Osteocyte (in vitro differentiated cells): ENCODE measurements around the gene RAB24. TPM values are rescaled to one million over a fixed set of nuclear protein-coding genes. Genes with fewer than 3 reads are reported as not detected.

ENCODE experiments used
- DNase-seq: peaks from one replicate; pipeline ENCODE4 v3.0.0; 2021; ENCODE audit warnings: mixed read lengths; ENCODE audit not compliant: unreplicated experiment; ENCODE audit errors: extremely low spot score
- H3K27ac Mint-ChIP-seq: one replicate; pipeline ENCODE4 v1.8.0; 2021; ENCODE audit warnings: mild to moderate bottlenecking, mixed read lengths; ENCODE audit not compliant: unreplicated experiment
- H3K27me3 Mint-ChIP-seq: one replicate; pipeline ENCODE4 v1.8.0; 2021; ENCODE audit warnings: mixed read lengths; ENCODE audit not compliant: unreplicated experiment
- H3K36me3 Mint-ChIP-seq: one replicate; pipeline ENCODE4 v1.8.0; 2021; ENCODE audit warnings: mixed read lengths; ENCODE audit not compliant: unreplicated experiment
- H3K4me1 Mint-ChIP-seq: one replicate; pipeline ENCODE4 v1.8.0; 2021; ENCODE audit warnings: mixed read lengths; ENCODE audit not compliant: unreplicated experiment
- H3K4me3 Mint-ChIP-seq: one replicate; pipeline ENCODE4 v1.8.0; 2021; ENCODE audit warnings: mild to moderate bottlenecking, moderate library complexity, mixed read lengths; ENCODE audit not compliant: unreplicated experiment
- H3K9me3 Mint-ChIP-seq: one replicate; pipeline ENCODE4 v1.8.0; 2021; ENCODE audit warnings: mixed read lengths; ENCODE audit not compliant: unreplicated experiment
- total RNA-seq: library from RNA; stranded (reverse); gene quantifications from 2 replicates; pipeline ENCODE4 v1.2.1, GENCODE V29; 2021
- TF ChIP-seq, protein P1 (sequence below): fragments of 200-600 bp; sonication (generic); IDR thresholded peaks from 2 replicates; pipeline ENCODE4 v1.5.0; 2021; ENCODE audit warnings: antibody characterized with exemption, mild to moderate bottlenecking, moderate library complexity

The RAB24 gene
- total RNA-seq, 1 donor from 2014 or later = 49.5 TPM

DNA sequence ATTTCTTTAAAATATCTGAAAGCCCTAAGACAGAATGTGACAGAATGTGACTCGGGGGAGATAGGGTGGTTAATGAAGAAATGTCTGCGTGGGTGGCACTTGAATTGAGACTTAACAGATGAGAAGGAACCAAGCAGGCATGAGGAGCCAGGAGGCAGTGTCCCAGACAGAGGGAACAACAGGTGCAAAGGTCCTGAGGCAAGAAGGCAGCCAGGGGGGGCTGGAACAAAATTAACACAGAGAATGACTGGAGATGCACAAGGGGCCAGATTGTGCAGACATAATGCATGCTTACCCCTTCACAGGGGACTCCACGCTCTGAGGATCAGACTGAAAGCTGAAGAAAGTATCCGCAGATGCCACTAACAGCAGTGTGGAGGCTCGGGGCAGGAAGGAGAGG, 46.2 kb upstream of the RAB24 start:
- H3K27ac Mint-ChIP-seq = peak overlapping the region; percentile 49
- peaks cover 3% of the 10 kb centered on the region for H3K27me3 Mint-ChIP-seq

DNA sequence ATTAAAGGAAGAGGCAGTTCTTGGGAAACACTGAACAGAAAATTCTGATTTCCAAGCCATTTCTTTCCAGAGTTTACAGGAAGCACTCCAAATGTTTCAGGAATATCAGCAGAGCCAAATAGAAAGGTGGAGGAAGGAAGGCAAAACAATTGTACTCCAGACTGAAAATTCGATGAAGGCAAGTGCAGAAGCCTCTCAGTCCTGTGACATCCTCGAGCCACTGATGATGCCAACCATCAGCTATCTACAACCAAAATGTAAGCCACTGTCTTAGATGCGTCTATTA, 45.8 kb upstream of the RAB24 start:
- DNase-seq = no peak
- peaks cover 28% of the 10 kb centered on the region for H3K4me1 Mint-ChIP-seq
- no peak overlapping the region for H3K27ac Mint-ChIP-seq
- no peaks in the 10 kb centered on the region for H3K9me3 Mint-ChIP-seq
- no peaks in the 10 kb centered on the region for H3K27me3 Mint-ChIP-seq
- H3K36me3 Mint-ChIP-seq = no peaks in the 10 kb centered on the region
- TF ChIP-seq, protein P1, sequence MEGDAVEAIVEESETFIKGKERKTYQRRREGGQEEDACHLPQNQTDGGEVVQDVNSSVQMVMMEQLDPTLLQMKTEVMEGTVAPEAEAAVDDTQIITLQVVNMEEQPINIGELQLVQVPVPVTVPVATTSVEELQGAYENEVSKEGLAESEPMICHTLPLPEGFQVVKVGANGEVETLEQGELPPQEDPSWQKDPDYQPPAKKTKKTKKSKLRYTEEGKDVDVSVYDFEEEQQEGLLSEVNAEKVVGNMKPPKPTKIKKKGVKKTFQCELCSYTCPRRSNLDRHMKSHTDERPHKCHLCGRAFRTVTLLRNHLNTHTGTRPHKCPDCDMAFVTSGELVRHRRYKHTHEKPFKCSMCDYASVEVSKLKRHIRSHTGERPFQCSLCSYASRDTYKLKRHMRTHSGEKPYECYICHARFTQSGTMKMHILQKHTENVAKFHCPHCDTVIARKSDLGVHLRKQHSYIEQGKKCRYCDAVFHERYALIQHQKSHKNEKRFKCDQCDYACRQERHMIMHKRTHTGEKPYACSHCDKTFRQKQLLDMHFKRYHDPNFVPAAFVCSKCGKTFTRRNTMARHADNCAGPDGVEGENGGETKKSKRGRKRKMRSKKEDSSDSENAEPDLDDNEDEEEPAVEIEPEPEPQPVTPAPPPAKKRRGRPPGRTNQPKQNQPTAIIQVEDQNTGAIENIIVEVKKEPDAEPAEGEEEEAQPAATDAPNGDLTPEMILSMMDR = no peak
- peak overlapping the region; percentile 98 for H3K4me3 Mint-ChIP-seq

More for the DNA sequence above, 46.2 kb upstream of the RAB24 start:
- TF ChIP-seq, protein P1 = no peak
- Mint-ChIP-seq H3K36me3 (no peaks in the 10 kb centered on the region), H3K9me3 (no peaks in the 10 kb centered on the region), H3K4me3 (peak overlapping the region; percentile 98), H3K4me1 (peaks cover 28% of the 10 kb centered on the region)
- DNase-seq = no peak

DNA sequence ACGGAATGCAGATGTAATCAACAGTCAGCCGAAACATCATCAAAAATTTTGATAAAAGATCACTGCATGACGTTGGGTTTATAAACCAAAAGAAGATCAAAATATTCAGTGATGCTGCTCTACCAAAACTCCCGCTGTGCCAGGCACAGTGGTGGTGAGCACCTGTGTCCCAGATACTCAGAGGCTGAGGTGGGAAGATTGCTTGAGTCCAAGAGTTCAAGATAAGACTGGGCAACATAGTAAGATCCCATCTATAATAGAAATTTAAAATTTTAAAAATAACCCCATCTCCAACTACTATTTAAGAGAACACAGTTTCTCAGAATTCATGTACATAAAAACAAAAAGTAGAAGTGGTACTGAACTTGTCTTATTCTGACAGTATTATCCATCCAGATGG, 44.2 kb upstream of the RAB24 start:
- H3K36me3 Mint-ChIP-seq = peaks cover 2% of the 10 kb centered on the region
- TF ChIP-seq, protein P1 = no peak
- no peak overlapping the region for H3K4me3 Mint-ChIP-seq
- no peak overlapping the region for H3K27ac Mint-ChIP-seq
- H3K27me3 Mint-ChIP-seq = no peaks in the 10 kb centered on the region
- peaks cover 28% of the 10 kb centered on the region for H3K4me1 Mint-ChIP-seq
- DNase-seq = no peak
- no peaks in the 10 kb centered on the region for H3K9me3 Mint-ChIP-seq

DNA sequence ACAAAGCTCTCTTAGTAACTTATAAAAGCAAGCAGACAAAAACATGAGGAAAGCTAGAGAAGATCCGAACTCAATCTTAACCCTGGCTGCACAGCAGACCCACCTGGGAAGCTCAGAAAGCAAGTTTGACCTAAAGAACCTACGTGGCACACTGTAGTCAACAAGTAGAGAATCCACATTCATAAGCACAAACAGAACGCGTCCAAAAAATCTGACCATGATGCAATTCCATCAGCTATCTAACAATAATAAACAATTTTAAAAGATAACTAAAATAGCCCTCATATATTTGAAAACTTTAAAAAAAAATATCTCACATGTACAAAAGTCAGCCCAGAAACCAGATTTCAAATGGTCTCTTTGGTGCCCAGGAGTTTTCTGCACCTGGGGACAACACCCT, 43.3 kb upstream of the RAB24 start:
- Mint-ChIP-seq H3K36me3 (peaks cover 2% of the 10 kb centered on the region), H3K4me1 (peaks cover 25% of the 10 kb centered on the region), H3K27ac (no peak overlapping the region), H3K9me3 (no peaks in the 10 kb centered on the region), H3K4me3 (no peak overlapping the region), H3K27me3 (no peaks in the 10 kb centered on the region)
- TF ChIP-seq, protein P1 = no peak
- DNase-seq = no peak

DNA sequence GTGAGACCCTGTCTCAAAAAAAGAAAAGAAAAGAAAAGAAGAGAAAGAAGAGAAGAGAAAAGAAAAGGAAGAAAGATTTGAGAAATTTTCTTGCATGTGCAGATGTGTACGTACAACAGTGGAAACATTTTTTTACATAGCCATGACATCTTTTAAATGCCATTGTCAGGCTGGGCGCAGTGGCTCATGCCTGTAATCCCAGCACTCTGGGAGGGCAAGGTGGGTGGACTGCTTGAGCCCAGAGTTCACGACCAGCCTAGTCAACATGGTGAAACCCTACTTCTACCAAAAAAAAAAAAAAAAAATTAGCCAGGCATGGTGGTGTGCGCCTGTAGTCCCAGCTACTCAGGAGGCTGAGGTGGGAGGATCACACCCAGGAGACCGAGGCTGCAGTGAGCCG, 41.4 kb upstream of the RAB24 start:
- TF ChIP-seq, protein P1 = no peak
- H3K4me3 Mint-ChIP-seq = no peak overlapping the region
- H3K36me3 Mint-ChIP-seq = peaks cover 10% of the 10 kb centered on the region
- no peak for DNase-seq
- H3K4me1 Mint-ChIP-seq = peaks cover 15% of the 10 kb centered on the region
- H3K27me3 Mint-ChIP-seq = no peaks in the 10 kb centered on the region
- H3K9me3 Mint-ChIP-seq = no peaks in the 10 kb centered on the region
- H3K27ac Mint-ChIP-seq = no peak overlapping the region
